Stimulated activated CD8-positive, alpha-beta memory T cell treated with anti-CD3 and anti-CD28 coated beads, Interleukin-7, amount 100 ng/mL, for 48 hours (primary cell): ENCODE results near the gene POPDC3.
"Not testable (repeated sequence)": the region's sequence is repeated elsewhere in the genome, so short reads cannot be mapped to it uniquely, and the experiment has no call there.

Source experiments
- DNase-seq, 2 donors: peaks; one replicate each; pipeline ENCODE4 v3.0.0-alpha.2; 2020; ENCODE audit warnings: low read depth in 1 of 2; ENCODE audit errors: extremely low read depth in 1 of 2

The POPDC3 gene

GRCh38 chr6:105196076-105196475 is 16.3 kb upstream of the POPDC3 start:
- DNase-seq, result no peak

- no peak for DNase-seq
These were observed 14.8 kb upstream of the POPDC3 start for GRCh38 chr6:105194591-105194990.

GRCh38 chr6:105194106-105194505 is 14.3 kb upstream of the POPDC3 start:
- no peak for DNase-seq

- no peak for DNase-seq
These were observed 13.8 kb upstream of the POPDC3 start for GRCh38 chr6:105193647-105194046.

GRCh38 chr6:105192707-105193465 is 13.1 kb upstream of the POPDC3 start:
- DNase-seq, result no peak

- DNase-seq, result no peak
These were observed 11.5 kb upstream of the POPDC3 start for GRCh38 chr6:105191351-105191750.

GRCh38 chr6:105189026-105189820 is 9.4 kb upstream of the POPDC3 start:
- no peak for DNase-seq

GRCh38 chr6:105188251-105188650 is 8.4 kb upstream of the POPDC3 start:
- no peak for DNase-seq

GRCh38 chr6:105186576-105186975 is 6.8 kb upstream of the POPDC3 start:
- DNase-seq, result no peak

GRCh38 chr6:105184921-105185320 is 5.1 kb upstream of the POPDC3 start:
- DNase-seq, result no peak

- no peak for DNase-seq
These were observed 2.2 kb upstream of the POPDC3 start for GRCh38 chr6:105181981-105182515.

- DNase-seq, result no peak
These were observed 1.2 kb downstream of the POPDC3 start for GRCh38 chr6:105178636-105179035.

GRCh38 chr6:105178110-105178509 is 1.7 kb downstream of the POPDC3 start:
- DNase-seq, result no peak

- DNase-seq, result no peak
These were observed 2.3 kb downstream of the POPDC3 start for GRCh38 chr6:105177556-105177955.

- no peak for DNase-seq
These were observed 5.3 kb downstream of the POPDC3 start for GRCh38 chr6:105174512-105174911.

- DNase-seq, result not testable (repeated sequence)
These were observed 7.3 kb downstream of the POPDC3 start for GRCh38 chr6:105172515-105172914.

GRCh38 chr6:105170059-105170458 is 9.8 kb downstream of the POPDC3 start:
- DNase-seq, result no peak

GRCh38 chr6:105167914-105168313 is 11.9 kb downstream of the POPDC3 start:
- no peak for DNase-seq

GRCh38 chr6:105164418-105164817 is 15.4 kb downstream of the POPDC3 start:
- DNase-seq, result no peak

- DNase-seq, result no peak
These were observed 16.6 kb downstream of the POPDC3 start for GRCh38 chr6:105163183-105163582.

- DNase-seq, result no peak
These were observed 17.4 kb downstream of the POPDC3 start for GRCh38 chr6:105162377-105162776.

- no peak for DNase-seq
These were observed 18.4 kb downstream of the POPDC3 start for GRCh38 chr6:105161421-105161820.
